IPS-18c (cell line): ENCODE data around the gene MEIOSIN.
"Not testable (repeated sequence)": the region's sequence is repeated elsewhere in the genome, so short reads cannot be mapped to it uniquely, and the experiment has no call there.

Source experiments
- H3K4me3 ChIP-seq: 2 replicates; pipeline ENCODE4 v1.7.0; 2013; ENCODE audit warnings: low read depth, mild to moderate bottlenecking, low read length, moderate library complexity; ENCODE audit not compliant: insufficient read depth
- H3K9me3 ChIP-seq: one replicate; pipeline ENCODE4 v1.6.1; 2013; ENCODE audit warnings: mild to moderate bottlenecking, low read length, moderate library complexity; ENCODE audit not compliant: control insufficient read depth, insufficient read depth

The MEIOSIN gene, protein sequence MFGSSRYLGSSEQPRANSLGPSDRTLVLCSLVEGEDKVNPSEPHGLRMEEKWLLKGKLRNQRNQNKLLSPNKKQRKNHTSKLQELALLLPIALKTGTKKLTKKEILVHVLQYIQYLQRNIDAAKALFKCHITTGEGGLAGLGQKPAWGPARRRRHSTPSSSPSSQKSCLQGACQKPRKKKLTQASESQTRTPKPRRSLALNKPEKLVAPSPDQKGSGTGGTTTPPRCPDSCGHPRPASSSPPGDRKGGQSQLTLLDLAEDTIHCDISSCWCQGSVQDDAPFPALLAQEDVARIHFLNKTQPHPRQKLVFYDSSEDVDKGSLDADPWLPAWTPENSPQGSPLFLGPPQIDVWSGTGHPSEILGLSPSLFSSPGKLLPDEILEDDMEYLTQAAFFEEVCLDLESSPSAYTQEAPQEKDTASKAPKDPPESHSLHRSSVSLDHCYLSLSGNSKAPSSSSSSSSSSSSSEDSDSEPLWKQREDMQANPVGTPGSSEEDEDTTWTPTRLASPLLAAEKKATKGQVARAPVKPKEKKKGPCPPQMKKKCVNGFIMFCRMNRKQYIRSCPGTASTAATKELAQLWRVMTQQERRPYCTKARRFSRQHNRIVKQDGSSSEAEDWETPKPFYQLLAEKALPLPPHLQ

DNA sequence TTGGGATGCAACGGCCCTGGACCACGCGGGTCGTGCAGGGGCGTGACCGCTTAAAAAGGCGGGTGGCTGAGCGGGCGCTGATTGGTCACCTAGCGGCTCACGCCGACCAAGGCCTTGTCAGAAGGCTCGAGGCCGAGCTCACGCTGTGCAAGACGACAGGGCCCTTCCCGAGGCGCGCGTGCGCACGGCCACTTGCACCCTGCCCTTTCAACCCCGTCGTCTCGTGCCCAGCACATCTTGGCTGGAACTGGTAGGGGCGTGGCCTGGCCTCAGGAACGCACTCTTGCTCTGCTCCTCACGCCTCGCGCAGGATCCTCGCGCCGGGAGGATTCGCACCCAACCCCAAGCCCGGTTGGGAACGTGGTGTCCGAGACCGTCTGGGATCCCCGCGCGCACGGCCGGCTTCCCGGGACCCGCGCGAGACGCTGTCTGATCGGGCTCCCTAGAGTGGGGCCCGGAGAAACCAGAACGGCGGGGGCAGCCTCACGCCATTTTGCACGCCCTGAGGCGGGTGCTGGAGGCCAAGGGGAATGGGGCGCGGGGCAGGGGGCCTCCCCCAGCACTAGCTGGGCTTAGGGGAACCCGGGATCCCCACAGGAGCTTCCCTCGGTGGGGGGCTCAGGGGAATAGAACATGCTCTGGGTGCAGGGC lies at the start of gene MEIOSIN:
Gene MEIOSIN, plus strand, starts transcription at position 280 of the 651 bp plus-strand sequence. CDS start 1,938 bp downstream, outside the sequence.
- Histone ChIP-seq H3K4me3 (no peak within 1 kb of the TSS), H3K9me3 (no peaks in the 10 kb centered on the region)

DNA sequence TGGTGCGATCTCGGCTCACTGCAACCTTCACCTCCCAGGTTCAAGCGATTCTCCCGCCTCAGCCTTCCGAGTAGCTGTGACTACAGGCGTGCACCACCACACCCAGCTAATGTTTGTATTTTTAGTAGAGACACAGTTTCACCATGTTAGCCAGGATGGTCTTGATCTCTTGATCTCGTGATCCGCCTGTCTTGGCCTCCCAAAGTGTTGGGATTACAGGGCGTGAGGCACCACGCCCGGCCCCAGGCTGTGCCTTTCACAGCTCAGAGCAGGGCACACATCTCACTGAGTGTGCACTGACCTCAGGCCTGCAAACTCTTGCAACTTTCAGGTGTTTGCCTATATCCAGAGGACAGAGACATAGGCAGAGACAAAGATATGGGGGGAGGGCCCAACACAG lies 48.2 kb upstream of the MEIOSIN start:
- not testable (repeated sequence) for H3K4me3 ChIP-seq, H3K9me3 ChIP-seq

DNA sequence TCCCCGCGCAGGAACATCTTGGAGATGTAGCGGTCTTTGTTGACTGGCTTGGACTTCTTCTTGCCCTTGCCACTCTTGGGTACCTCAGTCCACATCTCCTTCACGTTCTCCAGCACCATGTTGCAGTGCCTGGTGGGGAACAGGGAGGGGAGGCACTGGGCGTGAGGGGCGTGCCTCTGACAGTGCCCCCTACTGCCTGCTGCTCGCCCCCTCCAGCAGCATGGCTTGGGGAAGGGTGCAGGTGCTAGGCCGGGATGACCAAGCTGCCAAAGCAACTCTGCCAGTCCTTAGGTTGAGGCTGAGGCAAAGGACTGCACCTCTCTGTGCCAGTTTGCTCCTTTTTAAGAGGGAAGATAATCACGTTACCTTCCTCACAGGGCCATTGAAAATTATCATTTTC lies 45.6 kb upstream of the MEIOSIN start:
- H3K4me3 ChIP-seq = no peak overlapping the region
- H3K9me3 ChIP-seq = no peaks in the 10 kb centered on the region

DNA sequence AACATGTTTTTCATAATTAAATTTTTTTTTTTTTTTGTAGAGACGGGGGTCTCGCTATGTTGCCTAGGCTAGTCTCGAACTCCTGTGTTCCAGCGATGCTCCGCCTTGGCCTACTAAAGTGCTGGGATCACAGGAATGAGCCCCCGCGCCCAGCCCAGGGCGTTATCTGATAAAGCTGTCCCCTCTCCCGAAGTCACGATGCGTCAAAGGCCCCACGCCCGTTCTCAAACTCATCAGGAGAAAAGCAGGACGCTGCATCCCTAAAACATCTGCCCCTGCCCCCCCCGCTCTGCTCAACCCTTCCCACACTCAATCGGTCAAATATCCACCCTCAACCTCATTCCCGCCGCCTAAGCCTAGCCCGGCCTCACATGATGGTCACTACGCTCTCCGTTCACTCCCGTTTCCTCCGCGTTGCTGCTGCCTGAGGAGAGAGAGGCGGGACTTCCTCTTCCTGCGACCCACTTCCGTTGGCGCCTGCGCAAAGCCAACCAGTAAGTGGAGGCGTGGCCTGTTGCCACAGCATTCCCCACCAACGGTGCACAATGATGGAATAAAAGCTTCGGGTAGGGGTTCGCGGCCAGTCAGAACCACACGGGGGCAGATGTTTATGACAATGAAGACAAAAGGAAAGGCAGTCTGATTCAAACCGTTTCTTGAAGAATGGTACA lies 41.6 kb upstream of the MEIOSIN start, which contains the start of gene SNRPD2:
Gene SNRPD2, minus strand, starts transcription at position 438 of the 671 bp plus-strand sequence. Its CDS starts 65 bp downstream, at position 373.
- no peaks in the 10 kb centered on the region for H3K9me3 ChIP-seq
- peak within 1 kb of the TSS; percentile 87 for H3K4me3 ChIP-seq

DNA sequence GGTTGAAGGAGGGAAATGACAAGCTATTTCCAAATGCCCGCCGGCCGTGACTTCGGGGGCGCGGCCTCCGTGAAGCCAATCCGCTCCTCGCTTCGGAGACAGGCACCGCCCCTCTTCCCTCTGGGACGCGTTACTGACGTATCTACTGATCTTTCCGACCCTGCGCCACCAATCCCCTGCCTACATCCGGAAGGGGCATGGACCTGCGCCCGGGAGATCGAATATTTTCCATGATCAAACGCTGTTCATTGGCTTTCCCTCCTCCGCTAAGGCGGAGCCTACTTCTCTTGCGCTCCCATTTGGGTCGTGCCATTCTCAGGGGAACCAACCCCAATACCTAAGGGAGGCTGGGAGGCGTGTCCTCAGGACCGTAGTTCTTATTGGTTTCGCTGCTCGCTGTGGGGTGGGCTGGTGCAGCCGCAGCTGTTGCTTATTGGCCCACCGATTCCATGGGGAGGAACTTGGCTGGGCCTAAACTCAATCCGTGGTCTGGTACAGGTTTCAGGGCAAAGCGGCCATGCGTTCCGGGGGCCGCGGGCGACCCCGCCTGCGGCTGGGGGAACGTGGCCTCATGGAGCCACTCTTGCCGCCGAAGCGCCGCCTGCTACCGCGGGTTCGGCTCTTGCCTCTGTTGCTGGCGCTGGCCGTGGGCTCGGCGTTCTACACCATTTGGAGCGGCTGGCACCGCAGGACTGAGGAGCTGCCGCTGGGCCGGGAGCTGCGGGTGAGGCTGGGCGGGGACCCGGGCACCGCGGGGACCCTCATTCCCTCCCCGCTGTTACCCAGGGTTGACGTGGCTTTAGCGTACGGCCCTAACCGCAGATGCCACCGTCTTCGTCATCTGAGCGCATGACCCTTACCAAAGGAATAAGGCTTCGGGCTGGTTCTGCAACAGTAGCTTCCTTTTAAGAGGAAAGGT lies 40.8 kb upstream of the MEIOSIN start, which contains the start of gene QPCTL:
Gene QPCTL, plus strand, starts transcription at position 480 of the 919 bp plus-strand sequence. Its CDS starts 38 bp downstream, at position 518.
- Histone ChIP-seq H3K4me3 (peak within 1 kb of the TSS; percentile 87), H3K9me3 (no peaks in the 10 kb centered on the region)

DNA sequence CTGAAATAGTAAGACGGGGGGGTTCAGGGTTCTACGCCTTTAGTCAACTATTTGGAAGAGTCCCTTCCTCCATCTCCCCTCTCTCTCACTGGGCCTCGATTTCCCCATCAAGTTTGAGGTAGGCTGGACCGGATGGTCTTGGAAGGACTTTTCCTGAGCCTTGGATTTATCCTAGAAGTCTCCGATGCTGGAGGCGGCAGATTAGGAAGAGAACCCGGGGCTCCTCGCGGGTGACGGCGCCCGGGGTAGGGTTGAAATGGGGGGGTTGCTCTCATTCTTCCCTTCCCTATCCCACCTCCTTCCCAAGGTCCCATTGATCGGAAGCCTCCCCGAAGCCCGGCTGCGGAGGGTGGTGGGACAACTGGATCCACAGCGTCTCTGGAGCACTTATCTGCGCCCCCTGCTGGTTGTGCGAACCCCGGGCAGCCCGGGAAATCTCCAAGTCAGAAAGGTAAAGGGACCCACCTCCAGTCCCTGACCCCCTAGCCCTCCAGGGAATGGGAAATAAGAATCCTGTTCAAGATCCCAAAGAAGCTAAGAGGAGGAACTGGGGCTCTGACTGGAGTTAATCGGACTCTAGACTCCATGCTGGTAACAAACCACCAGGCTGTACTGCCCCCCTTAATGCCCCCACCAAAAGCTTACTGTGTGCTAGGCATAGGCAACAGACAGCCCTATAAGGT lies 40.0 kb upstream of the MEIOSIN start:
- peak overlapping the region; percentile 79 for H3K4me3 ChIP-seq
- no peaks in the 10 kb centered on the region for H3K9me3 ChIP-seq

DNA sequence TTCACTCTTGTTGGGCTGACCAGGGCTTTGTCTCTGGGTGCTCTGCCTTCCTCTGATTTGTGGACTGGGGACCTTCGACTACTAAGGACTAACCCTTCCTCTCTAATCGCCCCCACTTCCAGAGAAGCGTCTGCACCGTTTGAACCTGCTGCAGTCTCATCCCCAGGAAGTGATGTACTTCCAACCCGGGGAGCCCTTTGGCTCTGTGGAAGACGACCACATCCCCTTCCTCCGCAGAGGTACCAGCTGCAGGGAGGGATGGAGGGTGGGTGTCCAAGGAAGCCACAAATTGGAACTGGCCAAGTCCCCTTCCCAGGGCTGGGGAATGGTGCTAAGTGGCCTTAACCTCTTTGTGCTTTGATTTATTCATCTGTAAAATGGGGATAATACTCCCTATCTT lies 31.6 kb upstream of the MEIOSIN start:
- Histone ChIP-seq H3K4me3 (no peak overlapping the region), H3K9me3 (peaks cover 4% of the 10 kb centered on the region)

DNA sequence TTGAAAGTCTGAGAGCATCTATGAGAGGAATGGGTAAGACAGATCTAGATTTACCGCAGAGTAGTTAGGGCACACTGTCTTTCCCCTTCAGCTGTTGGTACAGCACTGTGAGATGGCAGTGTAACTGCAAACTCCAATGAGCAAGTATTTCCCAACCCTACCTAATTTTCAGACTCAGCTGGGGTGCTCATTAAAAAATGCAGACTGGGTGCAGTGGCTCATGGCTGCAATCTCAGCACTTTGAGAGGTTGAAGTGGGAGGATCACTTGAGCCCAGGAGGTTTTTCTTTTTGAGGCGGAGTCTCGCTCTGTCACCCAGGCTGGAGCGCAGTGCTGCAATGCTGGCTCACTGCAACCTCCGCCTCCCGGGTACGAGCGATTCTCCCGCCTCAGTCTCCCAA lies 28.1 kb upstream of the MEIOSIN start:
- Histone ChIP-seq H3K4me3 (no peak overlapping the region), H3K9me3 (peaks cover 4% of the 10 kb centered on the region)

DNA sequence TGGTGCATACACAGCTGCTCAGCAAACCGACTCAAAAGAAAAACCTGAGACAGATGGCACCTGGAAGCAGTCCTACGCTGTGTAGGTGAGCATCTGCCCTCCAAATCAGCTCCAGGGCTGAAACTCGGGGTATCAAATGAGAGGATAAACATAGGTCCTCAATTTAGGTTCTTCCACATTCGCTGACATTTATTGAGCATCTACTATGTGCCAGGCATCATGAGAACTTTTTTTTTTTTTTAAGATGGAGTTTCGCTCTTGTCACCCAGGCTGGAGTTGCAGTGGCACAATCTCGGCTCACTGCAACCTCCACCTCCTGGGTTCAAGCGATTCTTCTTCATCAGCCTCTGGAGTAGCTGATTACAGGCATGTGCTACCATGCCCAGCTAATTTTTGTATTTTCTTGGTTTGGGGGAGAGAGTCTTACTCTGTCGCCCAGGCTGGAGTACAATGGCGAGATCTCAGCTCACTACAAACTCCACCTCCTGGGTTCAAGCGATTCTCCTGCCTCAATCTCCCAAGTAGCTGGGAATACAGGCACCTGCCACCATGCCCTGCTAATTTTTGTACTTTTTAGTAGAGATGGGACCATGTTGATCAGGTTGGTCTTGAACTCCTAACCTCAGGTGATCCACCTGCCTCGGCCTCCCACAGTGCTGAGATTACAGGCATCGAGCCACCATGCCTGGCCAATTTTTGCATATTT lies 27.4 kb upstream of the MEIOSIN start:
- H3K9me3 ChIP-seq = peaks cover 4% of the 10 kb centered on the region
- H3K4me3 ChIP-seq = no peak overlapping the region

DNA sequence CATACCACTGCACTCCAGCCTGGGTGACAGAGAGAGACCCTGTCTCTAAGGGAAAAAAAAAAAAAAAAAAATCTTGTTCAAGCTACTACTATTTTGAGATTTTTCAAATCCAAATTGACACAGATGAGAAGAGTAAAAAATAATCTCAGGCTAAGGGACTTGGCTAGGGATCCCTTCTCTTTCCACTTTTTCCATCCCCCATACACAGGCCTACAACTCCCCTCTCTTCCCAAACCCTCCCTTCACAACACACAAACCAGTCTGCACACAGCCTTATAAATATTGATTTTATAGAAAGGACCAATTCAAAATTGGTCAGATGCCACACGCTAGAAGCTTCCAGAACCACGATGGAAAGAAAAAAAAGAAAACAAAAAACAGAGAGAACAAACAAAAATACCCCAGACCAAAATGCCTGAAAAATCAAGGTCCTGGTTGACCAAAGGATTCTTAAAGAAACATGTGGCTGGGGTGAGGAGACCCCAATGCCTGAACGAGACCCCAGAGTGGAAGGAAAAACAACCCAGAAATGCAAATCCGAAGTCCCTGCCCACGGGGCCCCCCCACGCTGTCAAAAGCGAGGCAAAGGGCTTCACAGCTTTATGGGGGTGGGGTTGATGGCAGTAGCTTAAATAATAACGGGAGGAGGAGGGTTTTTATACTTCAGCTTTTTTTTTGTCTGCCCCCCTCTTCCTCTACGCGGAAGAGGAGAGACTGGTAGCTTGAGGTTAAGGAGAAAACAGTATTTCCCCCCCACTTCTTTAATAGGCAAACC lies 22.7 kb upstream of the MEIOSIN start:
- Histone ChIP-seq H3K9me3 (no peaks in the 10 kb centered on the region), H3K4me3 (no peak overlapping the region)

DNA sequence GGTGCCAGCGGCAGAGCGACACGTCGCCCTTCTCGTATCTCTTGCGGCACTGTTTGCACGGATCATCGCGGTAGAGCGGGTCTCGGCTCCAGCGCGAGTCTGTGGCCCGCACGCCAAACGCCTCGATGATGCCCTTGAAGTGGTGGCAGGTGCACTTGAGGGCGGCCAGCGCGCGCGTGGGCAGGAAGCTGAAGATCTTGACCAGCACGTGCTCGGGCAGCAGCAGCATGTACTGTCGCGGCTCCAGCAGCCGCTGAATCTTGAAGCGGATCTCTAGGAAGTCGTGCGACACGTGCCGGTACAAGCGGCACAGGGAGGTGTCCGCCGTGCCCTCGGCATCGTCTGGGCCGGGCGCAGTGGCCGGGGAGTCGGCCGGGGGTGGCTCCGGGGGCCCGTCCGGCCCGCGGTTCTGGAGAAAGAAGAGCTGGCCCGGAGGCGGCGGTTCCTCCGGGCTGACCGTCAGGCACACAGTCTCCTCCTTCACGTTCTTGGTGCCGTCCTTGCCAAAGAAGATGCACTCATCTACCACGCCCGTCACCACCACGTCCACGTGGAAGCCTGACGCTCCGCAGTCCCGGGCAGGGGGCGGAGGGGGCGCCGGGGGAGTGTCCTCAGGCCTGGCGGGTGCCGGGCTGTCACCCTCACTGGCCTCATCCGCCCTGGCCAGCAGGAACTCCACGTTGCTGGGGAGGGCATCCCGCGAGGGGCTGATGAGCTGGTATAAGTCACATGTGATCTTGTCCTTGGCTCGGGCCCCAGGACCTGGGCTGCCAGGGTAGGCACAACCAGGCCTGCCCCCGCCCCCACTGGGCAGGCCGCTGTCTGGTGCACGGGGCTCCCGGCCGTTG lies 21.2 kb upstream of the MEIOSIN start:
- Histone ChIP-seq H3K4me3 (no peak overlapping the region), H3K9me3 (no peaks in the 10 kb centered on the region)

DNA sequence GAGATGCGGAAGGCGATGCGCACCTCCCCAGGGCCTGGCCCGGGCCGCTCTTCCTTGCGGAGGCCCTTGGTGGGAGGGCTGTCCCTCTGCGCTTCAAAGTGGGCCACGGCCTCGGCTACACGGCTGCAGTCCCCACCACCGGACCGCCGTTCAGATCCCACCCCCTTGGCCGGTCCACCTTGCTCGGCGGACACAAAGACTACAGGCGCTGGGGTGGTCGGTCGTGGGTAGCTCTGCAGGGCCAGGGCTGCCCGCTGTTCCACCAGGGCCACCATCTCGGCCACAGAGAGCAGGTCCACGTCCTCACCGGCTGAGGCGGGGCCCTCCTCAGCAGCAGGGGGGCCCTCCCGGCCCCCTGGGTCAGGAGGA lies 20.6 kb upstream of the MEIOSIN start:
- Histone ChIP-seq H3K9me3 (no peaks in the 10 kb centered on the region), H3K4me3 (no peak overlapping the region)

DNA sequence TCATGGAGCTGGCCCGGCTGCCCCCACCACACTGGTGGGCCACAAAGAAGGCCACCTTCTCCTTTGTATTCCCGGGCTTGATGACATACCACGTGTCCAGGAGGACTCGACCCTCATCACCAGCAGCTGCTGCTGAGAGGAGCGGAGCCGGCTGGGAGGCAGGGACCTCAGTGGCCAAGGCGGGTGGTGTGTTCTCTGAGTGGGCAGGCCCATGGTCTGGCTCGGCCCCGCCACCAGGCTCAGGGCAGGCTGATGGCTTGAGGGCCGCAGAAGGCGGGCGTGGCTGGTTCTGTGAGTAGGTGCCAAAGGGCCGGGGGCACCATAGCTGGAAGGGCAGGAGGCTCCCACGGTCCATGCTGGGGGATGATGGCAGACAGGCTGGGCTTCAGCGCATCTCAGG lies 20.1 kb upstream of the MEIOSIN start:
- Histone ChIP-seq H3K9me3 (no peaks in the 10 kb centered on the region), H3K4me3 (no peak overlapping the region)

DNA sequence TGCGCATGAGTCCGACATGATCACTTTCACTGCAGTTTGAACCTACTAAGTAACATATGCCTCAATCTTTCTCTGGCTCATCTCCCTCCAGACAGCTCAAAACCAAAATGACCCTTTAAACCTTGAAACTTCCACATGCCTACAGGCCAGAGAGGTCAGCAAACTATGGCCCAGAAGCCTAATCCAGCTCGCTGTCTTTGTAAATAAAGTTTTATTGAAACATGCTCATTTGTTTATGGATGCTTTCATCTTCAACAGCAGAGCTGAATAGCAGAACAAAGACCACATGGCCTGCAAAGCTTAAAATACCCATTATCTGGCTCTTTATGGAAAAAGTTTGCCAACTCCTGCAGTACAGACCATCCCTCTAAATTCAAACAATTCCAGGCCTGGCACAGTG lies 18.1 kb upstream of the MEIOSIN start:
- Histone ChIP-seq H3K9me3 (no peaks in the 10 kb centered on the region), H3K4me3 (no peak overlapping the region)
